HG03060 (cell line): ENCODE data around the gene TBX10.
"Not testable (repeated sequence)": the region's sequence is repeated elsewhere in the genome, so short reads cannot be mapped to it uniquely, and the experiment has no call there.

Source experiments
- ATAC-seq: cut with Tn5 transposase; IDR thresholded peaks from one replicate; pipeline ENCODE4 v1.9.1; 2021; ENCODE audit warnings: low read depth, moderate number of reproducible peaks; ENCODE audit not compliant: unreplicated experiment

The TBX10 gene

DNA sequence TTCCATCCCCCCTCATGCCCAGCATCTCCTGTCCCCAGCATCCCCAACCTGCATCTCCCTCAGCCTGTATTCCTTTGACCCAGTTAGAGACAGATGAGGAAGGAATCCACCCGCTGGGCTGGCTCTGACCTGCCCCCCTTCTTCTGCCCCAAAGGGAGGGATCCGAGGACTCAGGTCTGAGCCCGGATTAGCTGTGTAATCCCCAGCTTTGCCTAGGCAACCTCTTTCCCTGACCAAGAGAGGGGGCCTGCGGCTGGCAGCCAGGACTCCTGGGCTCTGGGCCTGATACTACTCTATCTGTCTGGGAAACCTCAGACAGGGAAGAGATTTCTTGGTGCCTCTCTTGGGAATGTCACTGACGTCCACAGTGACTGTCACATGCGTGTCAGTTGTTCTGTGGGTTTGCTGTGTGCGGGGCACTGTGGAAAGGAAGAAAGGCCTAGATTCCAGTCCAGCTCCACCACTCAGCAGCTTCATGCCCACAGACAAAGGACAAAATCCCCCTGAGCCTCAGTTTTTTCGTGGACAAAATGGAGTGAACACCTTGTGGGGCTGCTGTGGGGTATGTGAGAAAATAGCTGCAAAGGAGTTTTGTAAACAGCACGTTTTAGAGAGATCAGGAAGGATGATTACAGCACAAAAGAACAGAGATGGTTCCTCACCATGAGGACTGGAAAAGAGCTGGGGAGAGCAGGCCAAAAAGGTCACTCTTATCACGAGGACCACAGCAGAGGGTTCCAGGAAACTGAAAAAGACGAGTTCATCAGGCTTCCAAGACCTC is 34.1 kb downstream of the TBX10 start:
- ATAC-seq = no peak

DNA sequence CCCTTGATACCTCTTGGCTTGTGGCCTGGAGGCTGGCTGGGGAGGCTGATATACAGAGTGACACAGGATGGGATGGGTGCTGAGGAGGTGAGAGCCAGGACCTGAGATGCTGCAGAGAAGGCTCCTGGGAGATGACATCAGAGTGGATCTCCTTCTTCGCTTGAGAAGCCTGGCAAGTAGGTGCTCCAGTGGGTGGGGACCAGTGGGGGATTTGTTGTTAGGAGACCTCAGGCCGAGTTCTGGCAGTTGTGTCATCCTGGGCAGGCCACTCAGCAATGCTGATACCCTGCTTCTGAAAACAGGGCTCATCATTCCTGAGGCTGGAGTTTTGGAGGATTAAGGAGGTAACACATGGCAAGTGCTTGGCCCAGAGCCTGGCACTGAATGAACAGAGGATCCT is 34.7 kb downstream of the TBX10 start:
- no peak for ATAC-seq

DNA sequence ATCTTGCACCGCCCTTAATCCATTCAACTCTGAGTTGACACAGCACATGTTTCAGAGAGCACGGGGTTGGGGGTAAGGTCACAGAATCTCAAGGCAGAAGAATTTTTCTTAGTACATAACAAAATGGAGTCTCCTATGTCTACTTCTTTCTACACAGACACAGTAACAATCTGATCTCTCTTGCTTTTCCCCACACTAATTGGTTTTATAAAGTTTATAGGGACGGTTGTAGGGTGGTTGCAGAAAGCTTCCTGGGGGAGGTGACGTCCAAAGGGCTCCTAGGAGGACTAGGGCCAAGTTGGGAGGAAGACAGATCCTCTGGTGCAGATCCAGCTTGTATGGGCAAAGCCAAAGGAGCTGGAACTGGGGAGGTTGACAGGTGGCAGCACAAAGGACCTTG is 35.4 kb downstream of the TBX10 start:
- not testable (repeated sequence) for ATAC-seq

DNA sequence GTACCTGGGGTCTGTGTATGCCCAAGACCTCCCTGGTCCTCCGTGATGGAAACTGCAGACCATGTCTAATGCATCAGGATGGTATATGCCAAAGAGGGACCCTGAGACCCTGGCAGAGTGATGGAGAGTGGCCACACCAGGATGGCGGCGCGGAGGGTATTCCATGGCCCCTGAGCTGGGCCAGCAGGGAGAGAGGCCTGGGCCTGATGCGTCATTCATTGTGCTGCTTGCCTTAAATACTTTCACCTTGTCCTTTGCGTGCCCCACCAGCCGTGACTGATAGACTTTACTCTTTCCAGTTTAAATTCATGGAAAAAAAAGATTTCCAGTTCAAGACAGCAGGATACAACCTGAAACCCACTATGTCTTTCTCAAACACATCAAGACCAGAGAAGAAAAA is 38.5 kb downstream of the TBX10 start:
- no peak for ATAC-seq

DNA sequence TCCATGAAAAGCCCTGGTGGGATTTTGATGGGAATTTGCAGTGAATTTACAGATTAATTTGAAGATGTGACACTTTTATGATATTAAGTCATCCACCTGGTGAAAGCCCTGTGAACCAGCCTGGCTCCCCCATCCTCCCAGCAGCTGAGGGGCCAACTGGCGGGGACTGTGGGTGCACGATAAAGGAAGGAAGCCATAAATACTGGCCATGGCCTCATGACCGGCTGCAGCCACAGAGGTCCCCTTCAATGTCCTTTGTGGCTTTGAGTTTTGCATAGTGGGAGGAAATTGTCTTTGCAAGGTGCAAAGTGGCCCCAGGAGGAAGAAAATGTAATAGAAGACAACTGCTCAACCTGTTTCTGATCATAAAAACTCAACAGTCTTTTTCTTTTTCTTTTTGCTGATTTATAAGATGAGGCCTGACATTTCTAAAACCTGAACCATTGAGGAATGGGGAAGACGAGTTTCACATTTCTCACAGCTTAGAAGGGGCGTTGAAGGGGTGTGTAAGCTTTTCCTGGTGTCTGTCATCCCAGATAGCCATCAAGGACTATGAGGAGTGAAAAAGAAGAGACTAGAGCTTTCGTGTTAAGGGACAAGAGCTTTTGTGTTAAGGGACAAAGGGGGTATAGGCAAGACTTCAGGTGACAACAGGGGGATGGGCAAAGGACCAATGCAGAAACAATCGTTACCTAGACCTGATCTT is 39.1 kb downstream of the TBX10 start:
- peak; percentile 73 for ATAC-seq

DNA sequence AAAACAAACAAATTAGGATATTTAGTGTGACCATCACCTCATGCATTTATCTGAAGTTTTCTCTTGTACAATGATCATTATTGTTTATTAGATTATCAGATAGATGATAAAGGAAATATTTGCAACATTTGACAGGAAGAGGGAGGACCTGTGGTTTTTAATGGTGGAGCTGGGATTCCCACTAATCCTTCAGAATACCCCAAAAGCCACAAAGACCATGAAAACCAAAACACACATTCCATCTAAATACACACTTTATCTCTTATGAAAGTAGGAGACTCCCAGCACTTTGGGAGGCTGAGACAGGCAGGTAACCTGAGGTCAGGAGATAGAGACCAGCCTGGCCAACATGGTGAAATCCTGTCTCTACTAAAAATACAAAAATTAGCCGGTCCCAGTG is 40.4 kb downstream of the TBX10 start:
- no peak for ATAC-seq

DNA sequence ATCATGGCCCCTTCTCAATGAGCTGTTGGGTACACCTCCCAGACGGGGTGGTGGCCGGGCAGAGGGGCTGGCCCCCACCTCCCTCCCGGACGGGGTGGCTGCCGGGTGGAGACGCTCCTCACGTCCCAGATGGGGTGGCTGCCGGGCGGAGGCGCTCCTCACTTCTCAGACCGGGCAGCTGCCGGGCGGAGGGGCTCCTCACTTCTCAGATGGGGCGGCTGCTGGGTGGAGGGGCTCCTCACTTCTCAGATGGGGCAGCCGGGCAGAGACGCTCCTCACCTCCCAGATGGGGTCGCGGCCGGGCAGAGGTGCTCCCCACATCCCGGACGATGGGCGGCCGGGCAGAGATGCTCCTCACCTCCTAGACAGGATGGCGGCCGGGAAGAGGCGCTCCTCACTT is 41.6 kb downstream of the TBX10 start:
- ATAC-seq = not testable (repeated sequence)

DNA sequence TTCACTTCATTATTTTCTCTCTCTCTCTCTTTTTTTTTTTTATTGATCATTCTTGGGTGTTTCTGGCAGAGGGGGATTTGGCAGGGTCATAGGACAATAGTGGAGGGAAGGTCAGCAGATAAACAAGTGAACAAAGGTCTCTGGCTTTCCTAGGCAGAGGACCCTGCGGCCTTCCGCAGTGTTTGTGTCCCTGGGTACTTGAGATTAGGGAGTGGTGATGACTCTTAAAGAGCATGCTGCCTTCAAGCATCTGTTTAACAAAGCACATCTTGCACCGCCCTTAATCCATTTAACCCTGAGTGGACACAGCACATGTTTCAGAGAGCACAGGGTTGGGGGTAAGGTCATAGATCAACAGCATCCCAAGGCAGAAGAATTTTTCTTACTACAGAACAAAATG is 42.1 kb downstream of the TBX10 start:
- ATAC-seq = not testable (repeated sequence)

DNA sequence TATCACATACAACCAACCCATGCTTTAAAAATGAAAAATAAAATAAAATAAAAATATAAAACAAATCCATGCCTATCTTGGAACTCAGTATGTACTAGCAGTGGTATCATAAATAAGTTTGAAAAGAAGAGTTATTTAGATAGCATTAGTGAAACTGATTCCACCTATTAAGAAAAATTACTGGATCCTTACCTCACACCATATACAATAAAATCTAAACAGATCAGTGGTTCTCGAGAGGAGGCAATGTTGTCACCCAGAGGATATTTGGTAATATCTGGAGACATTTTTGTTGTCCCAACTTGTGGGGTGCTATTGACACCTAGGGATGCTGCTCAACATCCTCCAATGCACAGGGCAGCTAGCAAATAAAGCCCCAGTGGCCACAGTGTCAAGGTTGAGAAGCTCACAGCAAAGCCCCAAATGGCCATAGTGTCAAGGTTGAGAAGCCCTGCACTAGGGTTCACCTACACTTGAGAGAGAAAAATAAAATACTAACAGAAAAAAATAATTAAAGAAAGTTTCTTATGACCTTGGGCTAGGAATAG is 42.7 kb downstream of the TBX10 start:
- no peak for ATAC-seq

DNA sequence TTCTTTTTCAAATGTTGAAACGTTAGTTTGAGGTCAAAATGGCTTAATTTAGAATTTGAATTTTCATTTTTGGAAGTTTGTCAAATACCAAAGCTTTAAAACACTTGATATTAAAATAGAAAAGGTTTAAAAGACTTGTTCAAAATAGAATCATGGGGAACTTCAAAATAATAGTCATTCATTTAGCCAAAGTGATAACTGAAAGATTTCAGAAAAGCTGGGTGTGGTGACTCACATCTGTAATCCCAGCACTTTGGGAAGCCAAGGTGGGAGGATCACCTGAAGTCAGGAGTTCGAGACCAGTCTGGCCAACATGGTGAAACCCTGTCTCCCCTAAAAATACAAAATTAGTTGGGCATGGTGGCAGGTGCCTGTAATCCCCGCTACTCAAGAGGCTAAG is 45.1 kb downstream of the TBX10 start:
- ATAC-seq = no peak

DNA sequence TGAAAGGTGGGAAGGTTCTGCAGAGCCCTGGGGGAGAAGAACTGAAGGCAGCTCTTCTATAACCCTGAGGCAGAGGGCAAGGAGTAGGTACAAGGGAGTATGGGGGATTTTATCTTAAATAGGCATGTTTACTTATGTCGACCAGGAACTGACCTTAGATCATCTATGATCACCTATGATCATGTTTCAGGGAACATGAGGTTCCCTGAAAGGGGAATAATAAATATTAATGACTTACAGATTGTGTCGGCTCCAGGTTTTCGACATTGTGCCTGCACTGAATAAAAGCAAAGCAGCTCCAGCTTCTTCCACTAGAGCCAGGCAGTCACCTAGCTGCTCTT is 46.0 kb downstream of the TBX10 start:
- no peak for ATAC-seq

DNA sequence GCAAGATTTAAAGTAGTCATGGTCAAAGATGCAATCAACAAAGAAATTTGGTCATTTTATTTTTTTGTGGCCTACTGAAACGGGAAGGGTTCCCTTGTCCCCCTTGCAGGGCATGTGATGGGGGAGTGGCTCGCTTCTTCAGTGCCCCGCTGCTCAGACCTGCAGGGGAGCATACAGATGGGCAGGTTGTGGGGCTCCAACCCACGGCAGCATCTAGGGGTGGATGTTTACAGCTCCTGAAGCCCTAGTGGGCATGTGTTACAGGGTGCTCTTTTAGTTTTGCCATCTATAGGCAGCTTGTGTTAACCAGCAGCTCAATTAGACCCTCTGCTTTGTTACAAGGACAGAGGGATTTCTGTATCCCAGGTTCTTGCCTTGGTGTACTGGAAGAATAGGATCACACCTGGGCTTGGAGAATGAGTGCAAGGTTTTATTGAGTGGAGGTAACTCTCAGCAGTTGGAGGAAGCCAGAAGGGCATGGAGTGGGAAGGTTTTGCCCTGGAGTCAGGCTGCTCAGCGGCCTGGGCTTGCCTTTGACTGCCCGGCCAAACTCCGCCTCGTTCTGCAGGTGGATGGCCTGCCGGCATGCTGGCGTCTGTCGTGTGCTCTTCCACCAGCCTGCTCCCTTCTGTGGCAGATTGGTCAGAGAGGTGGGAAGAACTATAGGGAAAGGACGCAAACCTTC is 46.5 kb downstream of the TBX10 start:
- no peak for ATAC-seq

DNA sequence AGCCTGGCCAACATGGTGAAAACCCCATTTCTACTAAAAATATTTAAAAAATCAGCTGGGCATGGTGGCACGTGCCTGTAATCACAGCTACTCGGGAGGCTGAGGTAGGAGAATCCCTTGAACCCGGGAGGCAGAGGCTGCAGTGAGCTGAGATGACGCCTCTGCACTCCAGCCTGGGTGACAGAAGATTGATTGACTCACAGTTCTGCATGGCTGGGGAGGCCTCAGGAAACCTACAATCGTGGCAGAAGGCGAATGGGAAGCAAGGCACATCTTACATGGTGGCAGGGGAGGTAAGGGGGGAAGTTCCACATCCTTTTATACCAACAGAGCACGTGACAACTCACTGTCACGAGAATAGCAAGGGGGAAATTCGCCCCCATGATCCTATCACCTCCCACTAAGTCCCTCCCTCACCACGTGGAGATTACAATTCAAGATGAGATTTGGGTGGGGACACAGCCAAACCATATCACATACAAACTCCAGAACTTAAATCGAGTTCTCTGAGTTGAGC is 50.6 kb downstream of the TBX10 start:
- not testable (repeated sequence) for ATAC-seq

DNA sequence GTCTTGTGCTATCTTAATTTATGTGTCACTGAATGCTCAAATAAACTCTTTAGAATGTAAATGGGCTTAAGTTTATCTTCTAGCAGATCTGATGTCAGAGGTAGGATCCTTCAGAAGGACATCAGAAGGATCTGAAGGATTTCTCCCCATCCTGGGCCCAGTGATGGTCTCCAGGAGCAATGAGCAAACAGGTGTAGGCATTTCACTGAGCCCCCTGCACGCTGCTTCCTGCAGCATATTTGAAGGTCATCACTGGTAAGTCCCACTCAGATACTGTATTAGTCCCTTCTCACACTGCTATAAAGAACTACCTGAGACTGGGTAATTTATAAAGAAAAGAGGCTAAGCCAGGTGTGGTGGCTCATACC is 51.4 kb downstream of the TBX10 start:
- peak; percentile 11 for ATAC-seq

DNA sequence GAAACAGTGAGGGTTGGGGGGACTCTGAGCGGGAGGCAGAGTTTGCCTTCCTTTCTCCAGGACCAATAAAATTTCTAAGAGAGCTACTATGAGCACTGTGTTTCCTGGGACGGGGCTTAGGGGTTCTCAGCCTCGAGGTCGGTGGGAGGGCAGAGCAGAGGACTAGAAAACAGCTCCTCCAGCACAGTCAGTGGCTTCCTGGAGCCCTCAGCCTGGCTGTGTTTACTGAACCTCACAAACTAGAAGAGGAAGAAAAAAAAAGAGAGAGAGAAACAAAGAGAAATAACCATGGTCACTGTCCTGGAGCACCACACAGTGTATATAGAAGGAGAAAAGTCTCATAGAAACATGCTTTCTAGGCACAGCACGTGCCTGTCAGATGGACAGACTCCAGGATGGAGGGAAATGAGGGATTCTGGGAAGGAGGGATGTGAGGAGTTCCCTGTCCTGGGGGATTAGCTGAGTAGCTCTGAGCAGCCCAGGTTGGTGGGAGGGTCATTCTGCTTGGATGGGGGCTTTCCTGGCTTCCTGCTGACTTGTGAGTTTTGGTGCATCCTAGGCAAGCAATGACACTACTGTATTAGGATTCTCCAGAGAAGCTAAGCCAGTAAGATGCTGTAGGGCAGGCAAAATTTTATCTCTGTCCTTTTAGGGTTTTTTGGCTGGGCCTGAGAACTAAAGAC is 52.9 kb downstream of the TBX10 start:
- ATAC-seq = no peak

DNA sequence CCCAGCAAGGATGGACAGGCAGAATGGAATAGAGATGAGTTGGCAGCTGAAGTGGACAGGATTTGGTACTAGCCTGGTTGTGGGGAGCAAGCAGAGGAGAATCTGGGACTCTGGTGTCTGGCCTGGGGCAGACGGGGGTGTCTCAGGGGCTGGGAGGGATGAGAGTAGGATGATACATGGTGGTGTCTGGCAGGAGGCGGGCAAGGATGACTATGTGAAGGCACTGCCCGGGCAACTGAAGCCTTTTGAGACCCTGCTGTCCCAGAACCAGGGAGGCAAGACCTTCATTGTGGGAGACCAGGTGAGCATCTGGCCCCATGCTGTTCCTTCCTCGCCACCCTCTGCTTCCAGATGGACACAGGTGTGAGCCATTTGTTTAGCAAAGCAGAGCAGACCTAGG is 53.7 kb downstream of the TBX10 start:
- ATAC-seq = no peak

DNA sequence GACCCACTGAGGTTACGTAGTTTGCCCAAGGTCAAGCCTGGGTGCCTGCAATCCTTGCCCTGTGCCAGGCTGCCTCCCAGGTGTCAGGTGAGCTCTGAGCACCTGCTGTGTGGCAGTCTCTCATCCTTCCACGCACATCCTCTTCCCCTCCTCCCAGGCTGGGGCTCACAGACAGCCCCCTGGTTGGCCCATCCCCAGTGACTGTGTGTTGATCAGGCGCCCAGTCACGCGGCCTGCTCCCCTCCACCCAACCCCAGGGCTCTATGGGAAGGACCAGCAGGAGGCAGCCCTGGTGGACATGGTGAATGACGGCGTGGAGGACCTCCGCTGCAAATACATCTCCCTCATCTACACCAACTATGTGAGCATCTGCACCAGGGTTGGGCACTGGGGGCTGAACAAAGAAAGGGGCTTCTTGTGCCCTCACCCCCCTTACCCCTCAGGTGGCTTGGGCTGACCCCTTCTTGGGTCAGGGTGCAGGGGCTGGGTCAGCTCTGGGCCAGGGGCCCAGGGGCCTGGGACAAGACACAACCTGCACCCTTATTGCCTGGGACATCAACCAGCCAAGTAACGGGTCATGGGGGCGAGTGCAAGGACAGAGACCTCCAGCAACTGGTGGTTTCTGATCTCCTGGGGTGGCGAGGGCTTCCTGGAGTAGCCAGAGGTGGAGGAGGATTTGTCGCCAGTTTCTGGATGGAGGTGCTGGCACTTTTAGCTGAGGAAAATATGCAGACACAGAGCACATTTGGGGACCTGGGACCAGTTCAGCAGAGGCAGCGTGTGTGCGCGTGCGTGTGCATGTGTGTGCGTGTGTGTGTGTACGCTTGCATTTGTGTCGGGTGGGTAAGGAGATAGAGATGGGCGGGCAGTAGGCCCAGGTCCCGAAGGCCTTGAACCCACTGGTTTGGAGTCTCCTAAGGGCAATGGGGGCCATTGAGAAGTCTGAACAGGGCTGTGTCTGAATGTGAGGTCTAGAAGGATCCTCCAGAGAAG is 54.4 kb downstream of the TBX10 start:
- no peak for ATAC-seq

DNA sequence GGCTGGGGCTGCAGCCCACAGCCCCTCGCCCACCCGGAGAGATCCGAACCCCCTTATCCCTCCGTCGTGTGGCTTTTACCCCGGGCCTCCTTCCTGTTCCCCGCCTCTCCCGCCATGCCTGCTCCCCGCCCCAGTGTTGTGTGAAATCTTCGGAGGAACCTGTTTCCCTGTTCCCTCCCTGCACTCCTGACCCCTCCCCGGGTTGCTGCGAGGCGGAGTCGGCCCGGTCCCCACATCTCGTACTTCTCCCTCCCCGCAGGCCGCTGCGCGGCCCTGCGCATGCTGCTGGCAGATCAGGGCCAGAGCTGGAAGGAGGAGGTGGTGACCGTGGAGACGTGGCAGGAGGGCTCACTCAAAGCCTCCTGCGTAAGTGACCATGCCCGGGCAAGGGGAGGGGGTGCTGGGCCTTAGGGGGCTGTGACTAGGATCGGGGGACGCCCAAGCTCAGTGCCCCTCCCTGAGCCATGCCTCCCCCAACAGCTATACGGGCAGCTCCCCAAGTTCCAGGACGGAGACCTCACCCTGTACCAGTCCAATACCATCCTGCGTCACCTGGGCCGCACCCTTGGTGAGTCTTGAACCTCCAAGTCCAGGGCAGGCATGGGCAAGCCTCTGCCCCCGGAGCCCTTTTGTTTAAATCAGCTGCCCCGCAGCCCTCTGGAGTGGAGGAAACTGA is 55.2 kb downstream of the TBX10 start:
- no peak for ATAC-seq
